ENCODE measurements around the gene GOLGA8N.

GOLGA8N gene

GRCh38 chr15:32652178-32652577 is 58.9 kb downstream of the GOLGA8N start:
- DNase-seq: no peak

- DNase-seq: no peak
These were observed 62.8 kb downstream of the GOLGA8N start for GRCh38 chr15:32656091-32656490.

- DNase-seq: no peak
These were observed 63.2 kb downstream of the GOLGA8N start for GRCh38 chr15:32656496-32656895.
